GM19239 (cell line): ENCODE results near the gene ZMPSTE24.
A peak's percentile ranks its signal among the peaks of the same experiment; 100 is the strongest.

Experiments used
- DNase-seq: peaks from one replicate; pipeline ENCODE4 v3.0.0; 2011; ENCODE audit warnings: low spot score; ENCODE audit not compliant: insufficient read length
- FAIRE-seq: peaks from 2 replicates; lab custom pipeline; 2011; peaks lifted over from hg19 to GRCh38; lab: Jason Lieb, UNC

Gene ZMPSTE24

GRCh38 chr1:40301541-40302299, 43.7 kb downstream of the ZMPSTE24 start:
- DNase-seq: no peak
- FAIRE-seq: no peak

DNA sequence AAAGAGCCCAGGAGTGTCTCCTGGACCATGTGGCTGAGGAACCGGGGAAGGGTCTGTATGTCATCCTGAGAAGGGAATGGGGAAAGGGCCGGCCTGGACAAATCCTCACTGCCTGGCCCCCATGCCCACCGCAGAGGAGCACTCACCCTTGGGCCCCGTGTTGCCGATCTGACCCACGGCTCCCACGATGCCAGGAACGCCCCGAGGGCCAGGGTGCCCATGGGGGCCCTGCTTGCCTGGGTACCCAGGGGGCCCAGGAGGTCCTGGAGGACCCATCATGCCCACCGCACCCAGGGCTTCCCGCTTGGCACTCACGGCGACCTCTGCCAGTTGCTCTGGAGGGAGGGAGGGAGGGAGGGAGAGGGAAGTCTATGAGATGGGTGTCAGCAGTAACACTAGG, 44.4 kb downstream of the ZMPSTE24 start:
- FAIRE-seq (no peak), DNase-seq (no peak)

GRCh38 chr1:40303051-40303771, 45.2 kb downstream of the ZMPSTE24 start:
- FAIRE-seq: no peak
- DNase-seq: no peak

DNA sequence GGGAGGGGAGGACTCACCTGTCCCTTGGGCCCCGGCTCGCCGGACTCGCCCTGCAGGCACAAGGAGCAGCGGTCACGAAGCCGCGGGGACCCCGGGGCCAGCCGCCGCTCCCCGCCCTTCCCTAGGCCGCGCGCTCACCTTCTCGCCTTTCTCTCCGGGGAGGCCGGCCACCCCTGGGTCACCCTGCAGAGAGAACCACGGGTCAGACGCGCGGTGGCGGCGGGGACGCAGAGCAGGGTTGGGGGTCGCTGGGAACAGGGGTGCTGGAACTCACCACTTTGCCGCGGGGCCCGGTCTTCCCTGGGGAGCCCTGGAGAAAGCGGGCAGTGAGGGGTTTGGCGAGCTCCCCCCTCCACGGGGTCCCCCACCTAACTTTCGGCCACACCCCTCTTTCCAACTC, 45.8 kb downstream of the ZMPSTE24 start:
- no peak for FAIRE-seq
- no peak for DNase-seq

DNA sequence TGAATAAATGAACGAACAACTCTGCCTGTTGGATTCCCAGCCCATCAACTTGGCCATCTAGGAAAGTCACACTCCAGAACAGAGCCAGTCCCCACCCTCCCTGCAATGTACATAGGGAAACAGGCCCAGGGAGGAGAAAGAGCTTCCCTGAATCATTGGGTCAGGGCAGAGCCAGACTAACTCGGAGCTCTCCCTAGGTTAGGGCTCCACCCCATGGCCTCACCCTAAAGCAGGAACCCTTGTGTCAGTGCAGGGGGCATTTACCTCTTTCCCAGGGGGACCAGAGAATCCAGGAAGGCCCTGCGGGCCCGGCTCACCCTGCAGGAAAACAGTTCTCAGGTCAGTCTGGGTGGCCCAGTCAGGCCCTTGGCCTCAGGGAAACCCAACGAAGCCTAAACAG, 47.4 kb downstream of the ZMPSTE24 start:
- DNase-seq (no peak), FAIRE-seq (no peak)

GRCh38 chr1:40305871-40306270, 47.8 kb downstream of the ZMPSTE24 start:
- DNase-seq: no peak
- FAIRE-seq: no peak

- no peak for FAIRE-seq
- no peak for DNase-seq
Measured at GRCh38 chr1:40306296-40306695, 48.3 kb downstream of the ZMPSTE24 start.

DNA sequence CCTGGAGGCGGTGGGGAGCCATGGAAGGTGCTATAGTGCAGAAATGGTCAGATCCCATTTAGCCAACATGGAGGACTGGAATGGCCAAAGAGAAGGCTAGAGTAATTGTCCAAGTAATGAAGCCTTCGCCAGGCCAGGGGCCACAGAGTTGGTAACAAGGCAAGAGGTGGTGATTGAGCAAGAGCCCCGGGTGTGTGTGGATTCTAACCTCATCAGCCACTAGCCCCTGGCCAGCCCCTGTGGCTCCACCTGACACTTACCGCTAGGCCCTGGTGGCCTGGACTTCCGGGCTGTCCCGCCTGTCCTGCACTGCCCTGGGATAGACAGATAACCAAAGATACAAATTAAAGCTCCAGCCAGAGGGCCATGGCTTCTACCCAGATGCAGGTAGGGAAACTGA, 49.1 kb downstream of the ZMPSTE24 start:
- FAIRE-seq (no peak), DNase-seq (no peak)

- FAIRE-seq (no peak), DNase-seq (no peak)
Measured at GRCh38 chr1:40308036-40308727, 50.1 kb downstream of the ZMPSTE24 start.

DNA sequence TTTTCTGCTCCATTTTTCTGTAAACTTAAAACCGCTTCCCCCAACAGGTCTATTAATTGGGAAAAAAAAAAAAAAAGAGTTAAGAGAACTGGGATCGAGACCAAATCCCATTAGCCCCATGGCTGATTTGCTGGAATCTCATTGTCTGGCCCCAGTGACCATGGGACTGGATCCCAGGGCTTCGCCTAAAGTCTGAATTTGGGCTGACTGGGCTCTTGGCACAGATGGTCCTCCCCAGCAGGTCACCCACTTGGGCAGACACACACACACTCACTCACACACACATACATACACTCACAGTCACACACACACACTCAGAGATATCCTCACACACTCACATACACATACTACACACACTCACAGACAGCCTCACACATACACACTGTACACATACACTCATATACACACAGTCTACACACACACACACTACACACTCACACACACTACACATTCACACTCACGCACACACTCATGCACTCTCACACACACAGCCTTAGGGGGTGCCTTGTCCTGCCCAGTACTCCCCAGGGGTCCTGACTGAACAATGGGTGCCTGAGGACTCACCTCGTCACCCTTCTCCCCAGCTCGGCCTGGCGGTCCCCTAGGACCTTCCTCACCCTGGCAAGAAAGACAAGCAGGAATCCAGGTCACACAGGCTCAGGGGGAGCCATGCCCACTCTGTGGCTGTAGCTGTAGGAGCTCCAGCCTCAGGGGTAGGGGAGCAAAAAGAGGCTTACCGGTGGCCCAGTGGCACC, 51.5 kb downstream of the ZMPSTE24 start:
- FAIRE-seq (no peak), DNase-seq (no peak)

DNA sequence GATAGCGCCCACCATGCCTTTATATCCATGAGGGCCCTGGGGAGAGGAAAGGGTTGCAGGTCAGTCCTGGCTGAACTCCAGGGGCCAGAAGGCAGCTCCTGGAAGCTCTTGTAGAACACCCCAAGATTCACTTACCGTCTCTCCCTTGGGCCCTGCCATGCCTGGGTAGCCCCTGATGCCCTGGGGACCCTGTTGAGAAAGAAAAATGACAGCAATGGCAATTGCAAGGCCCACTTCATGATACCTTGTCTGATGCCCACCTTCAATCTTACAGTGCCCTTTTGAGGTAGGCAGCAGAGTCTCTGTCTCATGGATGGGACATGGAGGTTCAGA, 52.1 kb downstream of the ZMPSTE24 start:
- FAIRE-seq: no peak
- no peak for DNase-seq

- DNase-seq: no peak
Measured at GRCh38 chr1:40310983-40311642, 53.1 kb downstream of the ZMPSTE24 start.

DNA sequence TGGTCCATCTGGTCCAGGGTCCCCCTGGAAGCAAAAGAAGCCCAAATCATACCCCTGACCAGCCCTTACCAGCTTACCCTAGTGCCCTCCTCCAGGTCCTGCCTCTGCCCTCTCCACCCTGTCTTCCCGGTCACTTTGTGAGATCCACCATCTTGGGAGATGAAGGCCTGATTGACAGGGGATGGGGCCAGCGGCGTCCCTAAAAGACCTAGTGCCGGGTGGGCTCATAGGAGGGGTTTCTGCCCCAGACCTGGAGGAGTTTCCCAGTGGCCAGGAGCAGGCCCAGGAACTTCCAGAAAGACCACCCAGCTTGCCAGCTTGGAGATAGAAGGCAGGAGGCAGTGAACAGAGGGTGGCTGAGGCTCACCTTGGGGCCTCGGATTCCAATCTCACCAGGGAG, 53.7 kb downstream of the ZMPSTE24 start:
- FAIRE-seq (no peak), DNase-seq (no peak)

More at GRCh38 chr1:40310983-40311642, 53.1 kb downstream of the ZMPSTE24 start:
- no peak for FAIRE-seq

DNA sequence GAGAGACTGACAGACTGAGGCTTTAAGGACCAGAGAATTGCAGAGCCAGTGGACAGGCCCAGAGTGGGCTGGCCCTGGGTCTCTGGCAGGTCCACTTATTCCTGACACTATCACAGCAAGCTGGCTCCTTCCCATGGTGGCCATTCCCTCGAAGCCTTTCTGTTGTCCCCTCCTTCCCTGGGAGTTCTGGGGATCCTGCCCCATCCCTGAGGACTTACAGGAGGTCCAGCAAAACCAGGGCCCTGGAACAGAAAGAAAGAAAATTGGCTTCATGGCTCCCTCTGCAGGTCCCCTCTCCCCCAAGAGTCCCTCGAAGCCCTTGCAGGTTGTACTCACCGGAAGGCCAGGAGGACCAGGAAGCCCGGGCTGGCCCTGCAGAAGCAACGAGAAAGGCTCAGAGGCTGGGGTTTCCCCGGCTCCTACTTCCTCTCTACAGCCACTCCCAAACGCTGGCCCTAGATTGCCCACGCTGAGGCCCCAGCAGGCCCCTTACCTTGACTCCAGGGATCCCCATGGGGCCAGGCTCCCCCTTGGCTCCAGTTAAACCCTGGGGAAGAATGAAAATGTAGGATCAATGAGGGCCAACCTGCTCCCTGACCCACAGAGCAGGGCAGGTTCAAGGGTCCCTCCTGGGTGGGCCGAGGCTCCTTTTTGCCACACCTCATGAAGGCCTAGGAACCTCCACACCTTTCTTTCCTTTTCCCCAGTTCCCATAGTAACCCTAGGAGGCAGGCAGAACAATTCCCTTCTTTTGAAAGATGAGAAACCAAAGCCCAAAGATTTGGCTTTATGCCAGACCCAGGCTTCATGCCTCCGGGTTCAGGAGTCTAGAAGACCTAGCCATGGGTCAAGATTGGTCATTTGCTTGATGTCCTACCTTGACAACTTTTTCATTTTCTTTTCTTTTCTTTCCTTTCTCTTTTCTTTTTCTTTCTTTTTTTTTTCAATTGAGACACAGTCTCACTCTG, 54.5 kb downstream of the ZMPSTE24 start:
- FAIRE-seq (peak; percentile 95), DNase-seq (peak; percentile 81)

- DNase-seq (no peak), FAIRE-seq (peak; percentile 64)
Measured at GRCh38 chr1:40313329-40313957, 55.4 kb downstream of the ZMPSTE24 start.

DNA sequence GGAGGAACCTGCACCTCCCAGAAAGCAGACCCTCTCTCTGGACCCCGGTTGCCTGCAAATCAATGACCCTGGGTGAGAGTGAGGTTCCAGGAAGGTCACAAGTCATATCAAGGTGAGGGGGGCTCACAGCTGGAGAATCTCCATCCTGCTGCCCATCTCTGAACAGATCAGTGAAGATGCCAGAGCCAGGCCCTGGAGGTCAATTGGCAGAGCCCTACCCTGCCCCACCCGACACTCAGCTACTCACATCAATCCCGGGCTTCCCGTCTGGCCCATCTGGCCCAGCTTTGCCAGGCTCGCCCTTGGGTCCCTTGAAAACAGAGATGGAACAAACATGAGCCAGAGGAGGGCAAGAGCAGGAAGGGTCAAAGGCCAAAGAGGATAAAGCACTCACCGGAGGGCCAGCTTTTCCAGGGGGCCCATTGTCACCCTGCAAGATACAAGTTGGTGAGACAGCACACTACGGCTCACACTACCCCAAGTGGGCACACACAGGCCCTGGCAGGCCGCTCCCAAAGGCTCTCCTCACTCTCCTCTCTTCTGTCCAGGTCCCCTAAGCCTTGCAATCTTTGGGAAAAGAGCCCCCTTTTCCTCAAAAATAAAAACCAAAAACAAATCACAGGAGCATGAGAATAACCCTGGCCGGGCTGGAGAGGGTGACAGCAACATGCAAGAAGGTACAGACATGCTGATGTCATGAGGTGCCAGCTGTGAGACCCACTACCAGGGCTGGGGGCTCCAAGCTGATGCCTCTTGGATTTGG, 56.1 kb downstream of the ZMPSTE24 start:
- no peak for FAIRE-seq
- no peak for DNase-seq

DNA sequence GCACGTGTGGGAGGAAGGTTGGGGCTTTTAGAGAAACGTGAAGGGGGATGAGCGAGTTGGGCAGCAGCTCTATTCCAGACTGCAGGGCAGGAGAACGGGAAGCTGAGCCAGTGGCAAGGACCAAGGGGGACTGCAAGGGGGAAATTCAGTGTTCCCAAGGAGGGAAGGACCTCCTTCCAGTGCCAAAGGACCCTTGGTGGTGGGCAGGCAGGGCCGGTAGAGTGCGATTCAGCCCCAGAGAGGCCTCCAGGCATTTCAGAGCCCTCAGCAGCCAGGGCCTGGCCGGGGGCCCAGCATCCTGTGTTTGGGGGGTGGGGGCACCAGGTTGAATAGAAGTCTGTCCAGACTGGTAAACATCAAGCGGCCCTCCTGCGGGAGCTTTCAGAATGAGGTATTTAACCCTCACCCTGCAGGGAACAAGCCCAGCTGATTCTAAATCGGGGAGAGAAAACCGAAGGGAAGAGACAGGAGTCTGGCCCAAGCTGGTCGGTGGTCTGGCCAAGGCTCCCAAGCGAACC, 56.7 kb downstream of the ZMPSTE24 start:
- DNase-seq: no peak
- no peak for FAIRE-seq
